VCaP (cell line): ENCODE results near the gene ARHGAP9.
"Not testable (repeated sequence)": the region's sequence is repeated elsewhere in the genome, so short reads cannot be mapped to it uniquely, and the experiment has no call there.

Experiments
- H3K27ac ChIP-seq: fragments of 450-650 bp; 2 replicates; pipeline ENCODE4 v1.5.1; 2017
- CTCF ChIP-seq: fragments of 450-650 bp; conservative IDR thresholded peaks from 2 replicates; pipeline ENCODE4 v1.5.1; 2017; ENCODE audit warnings: mild to moderate bottlenecking, moderate library complexity

ARHGAP9 gene

GRCh38 chr12:57500213-57500612 lies 20.5 kb upstream of the ARHGAP9 start:
- no peak for TF ChIP-seq CTCF
- H3K27ac ChIP-seq: no peak overlapping the region

- no peak overlapping the region for H3K27ac ChIP-seq
- no peak for TF ChIP-seq CTCF
These were observed 18.9 kb upstream of the ARHGAP9 start for GRCh38 chr12:57498571-57498970.

- TF ChIP-seq CTCF: no peak
- no peak overlapping the region for H3K27ac ChIP-seq
These were observed 18.5 kb upstream of the ARHGAP9 start for GRCh38 chr12:57498132-57498502.

- TF ChIP-seq CTCF: no peak
- no peak overlapping the region for H3K27ac ChIP-seq
These were observed 17.8 kb upstream of the ARHGAP9 start for GRCh38 chr12:57497223-57498131.

GRCh38 chr12:57496822-57497221 lies 17.2 kb upstream of the ARHGAP9 start:
- TF ChIP-seq CTCF: no peak
- H3K27ac ChIP-seq: no peak overlapping the region

- not testable (repeated sequence) for H3K27ac ChIP-seq
These were observed 15.5 kb upstream of the ARHGAP9 start for GRCh38 chr12:57495051-57495701.

GRCh38 chr12:57491393-57492280 lies 12.0 kb upstream of the ARHGAP9 start:
- H3K27ac ChIP-seq: peak overlapping the region; percentile 32
- peak; percentile 64 for TF ChIP-seq CTCF
